ENCODE results near the gene GALNS.
"Not testable (repeated sequence)": the region's sequence is repeated elsewhere in the genome, so short reads cannot be mapped to it uniquely, and the experiment has no call there.

The GALNS gene, protein sequence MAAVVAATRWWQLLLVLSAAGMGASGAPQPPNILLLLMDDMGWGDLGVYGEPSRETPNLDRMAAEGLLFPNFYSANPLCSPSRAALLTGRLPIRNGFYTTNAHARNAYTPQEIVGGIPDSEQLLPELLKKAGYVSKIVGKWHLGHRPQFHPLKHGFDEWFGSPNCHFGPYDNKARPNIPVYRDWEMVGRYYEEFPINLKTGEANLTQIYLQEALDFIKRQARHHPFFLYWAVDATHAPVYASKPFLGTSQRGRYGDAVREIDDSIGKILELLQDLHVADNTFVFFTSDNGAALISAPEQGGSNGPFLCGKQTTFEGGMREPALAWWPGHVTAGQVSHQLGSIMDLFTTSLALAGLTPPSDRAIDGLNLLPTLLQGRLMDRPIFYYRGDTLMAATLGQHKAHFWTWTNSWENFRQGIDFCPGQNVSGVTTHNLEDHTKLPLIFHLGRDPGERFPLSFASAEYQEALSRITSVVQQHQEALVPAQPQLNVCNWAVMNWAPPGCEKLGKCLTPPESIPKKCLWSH

DNA sequence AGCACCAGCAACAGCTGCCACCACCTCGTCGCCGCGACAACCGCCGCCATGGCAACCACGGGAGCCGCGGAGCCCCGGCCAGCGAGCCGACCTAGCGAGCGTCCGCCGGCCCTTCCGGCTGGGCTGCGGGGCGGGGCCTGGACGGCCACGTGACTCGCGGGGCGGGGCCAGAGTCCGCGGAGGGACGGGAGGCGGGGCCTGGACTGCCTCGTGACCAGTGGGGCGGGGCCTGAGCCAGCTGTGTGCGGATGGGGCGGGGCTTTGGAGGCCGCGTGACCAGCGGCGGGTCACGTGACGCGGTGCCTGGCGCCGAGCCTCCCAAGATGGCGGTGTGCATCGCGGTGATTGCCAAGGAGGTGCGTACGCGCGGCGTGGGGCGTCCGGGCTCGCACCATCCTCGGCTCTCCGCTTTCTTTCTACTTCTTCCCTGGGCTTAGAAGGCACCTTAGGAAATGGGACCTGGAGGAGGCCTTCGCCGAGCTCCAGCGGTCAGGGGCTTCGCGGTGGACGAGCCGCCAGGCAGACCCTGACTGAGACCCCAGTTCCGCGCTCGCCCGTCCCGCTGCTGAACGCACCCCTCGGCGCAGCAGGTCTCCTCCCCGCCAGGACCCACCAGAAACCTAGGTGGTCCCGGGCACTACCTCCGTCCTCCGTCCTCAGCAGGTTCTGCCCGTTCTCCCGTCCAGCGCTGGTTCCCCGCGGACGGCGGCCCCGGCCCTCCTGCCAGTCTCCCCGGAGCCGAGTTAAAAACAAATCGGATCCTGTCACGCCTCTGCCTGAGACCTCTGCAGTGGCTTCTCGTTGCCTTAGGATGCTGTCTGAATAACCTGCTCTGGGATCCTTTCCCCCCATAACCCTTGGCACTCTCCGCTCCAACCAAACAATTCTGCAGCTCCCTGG, at the start of gene GALNS, which contains the start of gene TRAPPC2L:
TSS of gene GALNS (minus strand) at position 120 of the 900 bp plus-strand sequence. CDS start at position 50, 70 bp downstream.
TSS of gene TRAPPC2L (plus strand) at position 300 of the 900 bp plus-strand sequence. CDS start at position 324, 24 bp downstream.
- DNase-seq = peak; percentile 99 to 100

DNA sequence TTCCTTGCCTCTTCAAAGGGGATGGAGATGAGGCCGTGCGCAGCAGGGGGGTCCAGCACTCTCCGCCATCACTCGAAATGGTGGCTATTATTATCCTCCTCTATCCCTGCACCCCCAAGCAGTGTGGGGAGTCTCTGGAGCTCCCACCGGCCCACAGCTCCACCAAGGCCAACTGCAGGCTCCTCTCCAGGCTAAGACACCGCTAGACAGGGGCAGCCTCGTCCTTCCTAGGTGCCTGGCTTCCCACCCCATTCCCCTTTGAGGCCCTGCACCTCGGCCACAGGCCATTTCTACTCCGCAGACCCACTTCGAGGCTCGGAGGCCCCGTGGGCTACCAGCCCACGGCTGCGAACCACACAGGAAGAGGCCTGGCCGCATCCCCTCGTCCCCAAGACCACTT, 49.3 kb upstream of the GALNS start:
- DNase-seq = no peak

DNA sequence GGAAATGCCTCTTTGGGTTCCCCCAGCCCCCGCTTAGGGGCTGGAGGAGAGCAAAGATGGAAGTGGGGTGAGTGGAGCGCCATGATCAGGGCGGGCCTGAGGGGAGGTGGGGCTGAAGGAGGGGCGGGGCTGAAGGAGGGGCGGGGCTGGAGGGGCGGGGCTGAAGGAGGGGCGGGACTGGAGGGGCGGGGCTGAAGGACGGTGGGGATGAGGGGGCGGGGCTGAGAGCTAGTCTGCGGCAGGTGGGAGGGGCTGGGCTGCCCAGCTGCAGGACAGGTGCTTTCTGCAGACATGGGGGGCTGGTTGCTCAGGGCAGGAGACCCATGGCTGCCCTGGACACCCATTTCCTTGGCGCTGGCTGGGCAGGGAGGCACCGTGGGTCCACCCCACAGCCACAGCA, 48.8 kb upstream of the GALNS start:
- DNase-seq = peak in 1 of 2 donors; percentile 34

- DNase-seq = no peak
These were observed 48.1 kb upstream of the GALNS start for GRCh38 chr16:88904676-88905365.

DNA sequence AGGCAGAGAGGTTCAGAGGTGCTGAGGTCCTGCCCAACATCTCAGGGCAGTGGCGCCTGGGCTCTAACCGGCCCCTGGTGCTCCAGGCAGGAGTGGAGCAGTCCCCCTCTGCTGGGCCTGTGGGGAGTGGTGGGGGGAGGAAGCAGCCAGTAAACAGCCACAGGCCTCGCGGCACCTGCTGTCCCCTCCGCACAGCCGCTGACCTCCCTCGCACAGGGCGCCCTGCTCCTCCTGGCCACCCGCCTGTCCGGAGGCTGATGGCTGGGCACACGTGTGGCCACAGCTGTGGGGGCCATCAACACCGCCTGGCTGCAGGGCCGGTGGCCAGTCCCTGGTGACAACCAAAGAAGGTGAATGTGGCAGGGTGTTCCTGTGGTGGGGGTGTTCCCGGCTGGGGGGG, 46.5 kb upstream of the GALNS start:
- no peak for DNase-seq

- no peak for DNase-seq
These were observed 46.0 kb upstream of the GALNS start for GRCh38 chr16:88902744-88903143.

GRCh38 chr16:88901718-88902337, 45.1 kb upstream of the GALNS start:
- no peak for DNase-seq

DNA sequence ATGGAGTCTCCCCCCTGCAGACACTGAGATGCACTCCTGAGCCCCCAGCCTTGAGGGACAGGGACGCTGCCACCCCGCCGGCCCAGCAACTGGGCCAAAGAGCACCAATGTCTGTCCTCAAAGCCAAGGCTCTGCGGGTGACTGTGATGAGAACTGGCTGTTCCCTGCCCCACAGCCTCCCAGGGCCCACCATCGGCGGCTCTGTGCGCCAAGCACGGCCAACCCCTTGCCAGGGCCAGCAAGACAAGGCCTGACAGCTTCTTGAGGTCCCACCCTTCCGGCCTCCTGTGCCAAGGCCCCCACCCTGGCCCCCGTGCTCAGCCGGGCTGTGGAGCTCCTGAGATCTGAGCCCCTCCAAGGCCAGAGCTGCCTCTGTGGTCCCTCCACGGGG, 43.9 kb upstream of the GALNS start:
- DNase-seq = no peak

DNA sequence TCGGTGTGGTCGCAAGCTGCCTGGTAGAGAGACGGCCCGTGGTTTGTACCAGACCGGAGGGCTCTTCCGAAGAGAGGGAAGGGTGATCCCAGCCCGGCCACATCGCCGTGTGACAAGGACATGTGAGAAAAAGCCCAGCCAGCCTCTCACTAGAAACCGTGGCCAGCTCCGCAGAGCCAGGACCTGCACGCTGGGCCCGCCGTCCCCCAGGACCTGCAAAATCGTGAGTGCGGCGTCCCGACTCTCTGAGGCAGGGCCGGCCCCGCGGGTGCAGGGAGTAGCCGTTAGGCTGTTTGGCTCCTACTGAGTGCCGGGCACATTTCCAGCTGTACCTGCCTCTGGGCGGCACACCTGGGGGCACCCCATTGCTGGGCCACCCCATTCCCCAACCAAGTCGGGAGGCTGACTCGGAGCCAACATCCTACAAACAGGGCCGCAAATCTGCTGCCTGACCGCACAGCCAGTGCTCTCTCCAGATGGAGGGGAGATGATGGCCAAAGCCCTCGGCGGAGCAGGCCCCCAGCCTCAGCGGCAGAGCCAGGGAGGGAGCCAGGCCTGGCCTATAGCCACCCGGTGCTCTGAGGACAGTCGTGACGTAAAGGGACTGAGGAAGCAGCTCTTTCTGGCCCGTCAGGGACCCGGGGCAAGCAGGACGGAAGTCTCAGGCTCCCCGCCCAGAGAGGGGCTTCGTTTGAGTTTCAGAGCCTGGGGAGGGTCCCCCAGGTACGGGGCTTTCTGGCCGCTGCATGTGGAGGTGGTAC, 43.3 kb upstream of the GALNS start:
- DNase-seq = no peak

GRCh38 chr16:88897696-88898425, 41.1 kb upstream of the GALNS start:
- no peak for DNase-seq

DNA sequence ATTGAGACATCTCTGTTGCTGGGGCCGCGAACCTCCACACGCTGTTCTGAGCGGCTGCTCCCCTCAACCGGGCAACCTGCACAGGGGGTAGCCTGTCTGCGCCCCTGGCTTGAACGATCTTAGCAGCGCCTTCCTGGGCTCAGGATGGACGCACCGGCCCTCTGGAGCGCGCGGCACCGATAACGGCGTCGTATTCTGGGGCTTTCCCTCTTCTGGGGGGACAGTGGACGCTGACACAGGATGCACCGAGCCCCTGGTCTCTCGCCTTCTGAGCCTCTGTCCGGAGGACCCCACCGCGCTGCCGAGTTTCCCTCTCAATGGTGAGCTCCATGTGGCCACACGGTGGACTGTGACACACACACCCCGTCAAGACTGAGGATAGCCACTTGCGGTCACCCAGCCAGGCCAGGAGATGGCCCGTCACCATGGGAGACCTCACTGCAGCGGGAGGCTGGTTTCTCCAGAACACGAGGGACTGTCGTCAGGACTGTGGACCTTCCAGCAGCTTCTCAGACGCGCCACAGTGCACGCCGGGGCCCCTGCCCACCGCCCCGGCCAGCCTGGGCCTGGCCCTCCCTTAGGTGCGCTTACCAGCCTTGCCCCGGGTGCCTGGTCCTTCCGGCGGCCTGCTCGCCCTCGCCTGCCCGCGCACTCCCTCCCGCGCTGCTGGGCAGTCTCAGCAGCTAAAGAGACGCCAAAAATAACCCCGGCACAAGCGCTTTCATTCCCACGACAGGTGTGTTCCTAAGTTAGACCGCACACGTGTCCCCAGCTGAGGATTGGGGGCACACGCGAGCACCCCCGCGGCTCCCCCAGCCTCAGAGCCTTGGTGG, 39.7 kb upstream of the GALNS start:
- DNase-seq = no peak

GRCh38 chr16:88895335-88895734, 38.6 kb upstream of the GALNS start:
- no peak for DNase-seq

DNA sequence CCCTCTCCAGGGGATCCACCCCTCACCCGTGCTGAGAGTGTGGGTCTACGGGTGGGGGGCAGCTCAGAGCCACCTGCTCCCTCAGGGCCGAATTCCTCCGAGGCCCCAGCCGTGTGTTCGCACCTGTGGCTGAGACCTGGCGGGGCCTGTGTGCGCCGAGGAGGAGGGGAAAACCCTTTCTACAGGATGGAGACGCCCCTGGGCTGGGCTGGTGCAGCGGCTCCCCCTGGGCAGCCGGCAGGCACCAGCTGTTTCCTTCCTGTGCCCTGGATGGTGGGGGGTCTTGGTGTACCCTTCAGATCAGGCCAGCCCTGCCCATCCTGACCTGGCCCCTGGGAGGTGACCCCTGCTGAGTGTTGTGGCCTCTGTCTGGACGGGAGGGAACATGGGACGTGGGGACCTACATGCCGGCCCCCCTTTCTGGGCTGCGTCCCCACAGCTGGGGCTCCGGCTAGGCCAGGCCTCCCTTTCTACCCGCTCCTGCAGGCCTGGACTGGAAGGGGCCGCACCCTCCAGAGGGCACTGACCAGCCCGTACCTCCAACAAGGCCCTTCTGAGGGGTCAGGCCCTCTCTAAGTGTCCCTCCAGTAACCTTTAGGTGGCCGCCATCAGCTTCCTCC, 38.0 kb upstream of the GALNS start:
- no peak for DNase-seq

DNA sequence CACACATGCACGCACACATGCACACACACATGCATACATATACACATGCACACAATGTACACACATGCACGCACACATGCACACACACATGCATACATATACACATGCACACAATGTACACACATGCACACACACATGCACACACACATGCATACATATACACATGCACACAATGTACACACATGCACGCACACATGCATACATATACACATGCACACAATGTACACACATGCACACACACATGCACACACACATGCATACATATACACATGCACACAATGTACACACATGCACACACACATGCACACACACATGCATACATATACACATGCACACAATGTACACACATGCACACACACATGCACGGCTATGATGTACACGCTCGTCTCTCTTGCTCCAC, 37.5 kb upstream of the GALNS start:
- not testable (repeated sequence) for DNase-seq

GRCh38 chr16:88893127-88893968, 36.6 kb upstream of the GALNS start:
- DNase-seq = no peak

DNA sequence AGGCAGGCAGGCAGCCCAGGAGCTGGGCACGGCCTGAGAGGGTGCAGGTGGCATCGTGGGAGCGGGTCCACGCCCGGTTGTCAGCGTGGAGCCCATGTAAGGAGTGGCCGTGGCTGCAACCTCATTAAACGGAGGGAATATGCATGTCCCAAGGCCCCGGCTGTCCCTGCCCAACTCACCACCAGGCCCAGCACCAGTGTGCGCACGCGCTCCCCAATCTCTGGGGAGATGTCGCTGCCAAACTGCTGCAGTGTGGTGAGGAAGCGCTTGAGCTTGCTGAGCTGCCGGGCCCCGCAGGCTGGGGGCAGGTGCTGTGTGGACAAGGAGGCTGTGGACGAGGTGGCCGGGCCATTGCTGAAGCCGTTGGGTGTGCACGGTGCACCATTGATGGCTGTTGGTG, 35.3 kb upstream of the GALNS start:
- DNase-seq = no peak

- no peak for DNase-seq
These were observed 34.3 kb upstream of the GALNS start for GRCh38 chr16:88891083-88891482.

- DNase-seq = not testable (repeated sequence)
These were observed 33.1 kb upstream of the GALNS start for GRCh38 chr16:88889702-88890352.

All from stimulated activated CD4-positive, alpha-beta T cell treated with anti-CD3 and anti-CD28 coated beads, Interleukin-2, amount 100 ng/mL, for 24 hours (primary cell).